DOHH2 (cell line): ENCODE data around the gene PDGFC.

Source experiments
- EZH2phosphoT487 ChIP-seq: fragments of 200-600 bp; sonication (generic); IDR thresholded peaks from 2 replicates; pipeline ENCODE4 v1.6.1; 2017; ENCODE audit warnings: borderline replicate concordance, mild to moderate bottlenecking, antibody characterized with exemption, low read length, moderate library complexity, mixed read lengths
- TF ChIP-seq, protein P1 (sequence below): fragments of 200-600 bp; sonication (generic); IDR thresholded peaks from one replicate; pipeline ENCODE4 v1.5.1; 2014; ENCODE audit warnings: antibody characterized with exemption, mild to moderate bottlenecking, low read depth, low read length; ENCODE audit not compliant: poor library complexity, severe bottlenecking

DNA sequence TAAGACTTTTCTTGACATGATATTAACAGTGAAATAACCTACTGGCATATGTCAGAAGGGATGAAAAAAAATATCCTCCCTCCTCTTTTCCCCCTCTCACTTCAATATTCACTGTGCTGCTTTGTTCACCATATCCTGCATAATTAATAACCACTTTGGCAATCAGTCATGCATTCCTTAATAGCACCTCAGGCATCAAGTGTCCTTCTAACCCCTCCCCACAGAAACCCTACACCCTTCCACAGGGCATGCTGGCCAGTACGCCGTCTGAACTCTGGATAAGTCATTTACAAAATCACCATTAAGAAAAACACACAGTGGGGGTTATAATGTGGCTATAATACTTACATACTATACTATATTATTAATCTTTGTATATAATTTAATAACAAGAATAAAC lies 165.9 kb downstream of the PDGFC start:
- TF ChIP-seq EZH2phosphoT487, result no peak
- TF ChIP-seq, protein P1, sequence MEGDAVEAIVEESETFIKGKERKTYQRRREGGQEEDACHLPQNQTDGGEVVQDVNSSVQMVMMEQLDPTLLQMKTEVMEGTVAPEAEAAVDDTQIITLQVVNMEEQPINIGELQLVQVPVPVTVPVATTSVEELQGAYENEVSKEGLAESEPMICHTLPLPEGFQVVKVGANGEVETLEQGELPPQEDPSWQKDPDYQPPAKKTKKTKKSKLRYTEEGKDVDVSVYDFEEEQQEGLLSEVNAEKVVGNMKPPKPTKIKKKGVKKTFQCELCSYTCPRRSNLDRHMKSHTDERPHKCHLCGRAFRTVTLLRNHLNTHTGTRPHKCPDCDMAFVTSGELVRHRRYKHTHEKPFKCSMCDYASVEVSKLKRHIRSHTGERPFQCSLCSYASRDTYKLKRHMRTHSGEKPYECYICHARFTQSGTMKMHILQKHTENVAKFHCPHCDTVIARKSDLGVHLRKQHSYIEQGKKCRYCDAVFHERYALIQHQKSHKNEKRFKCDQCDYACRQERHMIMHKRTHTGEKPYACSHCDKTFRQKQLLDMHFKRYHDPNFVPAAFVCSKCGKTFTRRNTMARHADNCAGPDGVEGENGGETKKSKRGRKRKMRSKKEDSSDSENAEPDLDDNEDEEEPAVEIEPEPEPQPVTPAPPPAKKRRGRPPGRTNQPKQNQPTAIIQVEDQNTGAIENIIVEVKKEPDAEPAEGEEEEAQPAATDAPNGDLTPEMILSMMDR, result no peak
